ENCODE measurements around the gene OASL.

DNA sequence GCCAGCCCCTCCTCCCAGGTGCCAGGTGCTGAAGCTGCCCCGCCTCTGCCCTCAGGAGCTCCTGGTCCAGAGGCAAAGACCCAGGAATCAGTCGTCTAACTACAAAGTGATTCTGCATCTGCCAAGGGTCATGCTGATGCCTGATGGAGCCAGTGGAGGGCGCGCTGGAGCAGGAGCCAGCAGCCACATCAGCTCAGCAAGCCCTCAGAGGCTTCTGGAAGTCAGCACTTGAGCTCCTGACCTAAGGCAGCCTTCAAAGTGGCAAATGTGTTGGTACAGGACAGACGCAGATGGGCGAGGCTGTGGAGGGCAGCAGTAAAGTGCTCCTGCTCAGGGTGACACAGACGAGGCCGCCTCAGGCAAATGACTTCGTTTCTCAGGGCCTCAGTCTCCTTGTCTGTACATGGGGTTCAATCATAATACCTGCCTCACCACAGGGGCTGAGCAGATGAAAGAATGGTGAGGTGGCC lies 33.7 kb downstream of the OASL start:
- TF ChIP-seq FOXP2 (optimal IDR thresholded peaks at IDR 0.05; ENCODE audit: control extremely low read depth, extremely low read length, insufficient read depth) (no peak), POLR2AphosphoS5 (IDR thresholded peaks at IDR 0.05; ENCODE audit: borderline replicate concordance, low read depth, low read length) (no peak), EZH2 (IDR thresholded peaks at IDR 0.05) (no peak)
